OCI-M2 (cell line): ENCODE results near the gene ZNF142.

Source experiments
- DNase-seq: peaks from one replicate; lab custom pipeline; 2025; ENCODE audit not compliant: unreplicated experiment; lab: John Stamatoyannopoulos, UW

The ZNF142 gene

GRCh38 chr2:218648088-218648786 lies 11.2 kb downstream of the ZNF142 start:
- no peak for DNase-seq

- DNase-seq = no peak
Observed at GRCh38 chr2:218645126-218645525, 14.3 kb downstream of the ZNF142 start.

- no peak for DNase-seq
Observed at GRCh38 chr2:218644721-218645120, 14.7 kb downstream of the ZNF142 start.

GRCh38 chr2:218643751-218644310 lies 15.6 kb downstream of the ZNF142 start:
- DNase-seq = no peak

GRCh38 chr2:218642786-218643185 lies 16.6 kb downstream of the ZNF142 start:
- DNase-seq = no peak

GRCh38 chr2:218642121-218642656 lies 17.2 kb downstream of the ZNF142 start:
- no peak for DNase-seq

- no peak for DNase-seq
Observed at GRCh38 chr2:218638372-218638771, 21.1 kb downstream of the ZNF142 start.

GRCh38 chr2:218635719-218636118 lies 23.7 kb downstream of the ZNF142 start:
- DNase-seq = no peak

GRCh38 chr2:218631837-218632236 lies 27.6 kb downstream of the ZNF142 start:
- no peak for DNase-seq

- DNase-seq = no peak
Observed at GRCh38 chr2:218627939-218628338, 31.5 kb downstream of the ZNF142 start.

- no peak for DNase-seq
Observed at GRCh38 chr2:218626369-218626768, 33.1 kb downstream of the ZNF142 start.

- no peak for DNase-seq
Observed at GRCh38 chr2:218623366-218623705, 36.1 kb downstream of the ZNF142 start.

- DNase-seq = no peak
Observed at GRCh38 chr2:218622606-218623365, 36.6 kb downstream of the ZNF142 start.

- DNase-seq = no peak
Observed at GRCh38 chr2:218621007-218621406, 38.4 kb downstream of the ZNF142 start.

GRCh38 chr2:218618102-218618860 lies 41.1 kb downstream of the ZNF142 start:
- no peak for DNase-seq

- DNase-seq = no peak
Observed at GRCh38 chr2:218615868-218616315, 43.5 kb downstream of the ZNF142 start.

- DNase-seq = no peak
Observed at GRCh38 chr2:218607436-218608115, 51.8 kb downstream of the ZNF142 start, which contains the start of gene PLCD4. PLCD4 (plus strand) TSS chr2:218607899; CDS start chr2:218615740, 7,841 bp downstream.

- DNase-seq = no peak
Observed at GRCh38 chr2:218605432-218605831, 54.0 kb downstream of the ZNF142 start.
